Measurements from ENCODE around the gene NELL1.
"Not testable (repeated sequence)": the region's sequence is repeated elsewhere in the genome, so short reads cannot be mapped to it uniquely, and the experiment has no call there.

The NELL1 gene

GRCh38 chr11:20762980-20763379, 93.6 kb downstream of the NELL1 start:
- no peak for DNase-seq (ENCODE audit: low read depth in 2 of 2)

DNA sequence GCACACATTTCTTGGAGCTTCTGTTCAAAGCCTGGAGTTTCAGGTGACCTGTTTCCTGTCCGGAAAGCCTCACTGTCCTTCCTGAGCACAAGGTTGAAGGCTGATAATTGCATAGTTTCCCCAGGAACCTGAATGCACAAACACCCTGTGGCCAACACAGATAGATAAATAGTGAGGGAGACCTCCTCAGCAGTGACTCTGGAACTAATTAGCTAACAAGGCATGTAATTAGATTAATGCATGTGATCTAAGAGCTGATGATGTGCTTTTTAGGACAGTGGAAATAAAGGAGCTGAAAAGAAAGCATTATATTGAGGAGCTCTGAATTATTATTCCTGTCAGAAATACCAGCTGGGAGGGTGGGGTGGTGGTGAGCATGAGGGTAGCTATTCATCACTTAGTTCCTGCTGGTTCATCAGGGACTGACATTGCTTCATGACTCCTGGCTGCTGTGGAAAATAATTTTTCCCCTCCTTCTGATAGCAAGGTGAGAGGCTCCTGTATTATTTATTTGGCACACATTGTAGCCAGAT, 101.1 kb downstream of the NELL1 start:
- DNase-seq (ENCODE audit: low read depth in 2 of 2): no peak

DNA sequence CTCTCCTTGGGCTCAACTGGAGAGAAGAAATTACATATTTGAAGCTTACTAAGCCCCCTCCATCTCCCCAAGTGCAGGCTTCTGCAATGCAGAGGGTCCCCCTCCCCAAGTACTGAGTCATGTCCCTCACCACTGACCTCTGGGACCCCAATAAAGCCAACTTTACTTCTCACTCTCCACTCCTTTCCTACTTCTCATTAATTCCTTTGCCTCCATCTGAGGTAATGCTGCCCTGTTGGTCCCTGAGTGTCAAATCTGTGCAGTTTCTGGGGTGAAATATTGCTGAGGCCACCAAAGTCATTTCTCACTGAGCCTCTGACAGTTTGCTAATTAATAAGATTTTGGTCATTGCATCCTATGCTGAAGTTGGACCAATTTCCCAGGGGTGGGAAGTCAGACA, 101.6 kb downstream of the NELL1 start:
- DNase-seq (ENCODE audit: low read depth in 2 of 2): no peak

DNA sequence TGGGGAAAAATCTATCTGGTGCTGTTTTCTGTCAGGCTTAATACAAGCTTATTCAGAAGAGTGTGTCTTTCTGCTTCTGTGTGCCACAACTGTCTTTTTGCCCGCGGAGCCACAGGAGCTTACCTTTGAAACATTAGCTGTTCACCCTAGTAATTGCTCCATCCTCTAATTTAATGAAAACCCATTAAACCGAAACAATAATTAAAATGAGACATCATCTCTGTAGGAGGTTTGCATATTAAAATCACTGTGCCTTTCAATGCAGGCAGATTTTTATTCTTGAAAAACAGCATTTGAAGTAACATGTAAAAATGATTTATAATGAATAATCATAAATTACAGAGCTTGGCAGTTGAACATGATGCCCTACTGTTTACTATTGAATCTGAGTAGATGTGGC, 102.3 kb downstream of the NELL1 start:
- DNase-seq (ENCODE audit: low read depth in 2 of 2): no peak

DNA sequence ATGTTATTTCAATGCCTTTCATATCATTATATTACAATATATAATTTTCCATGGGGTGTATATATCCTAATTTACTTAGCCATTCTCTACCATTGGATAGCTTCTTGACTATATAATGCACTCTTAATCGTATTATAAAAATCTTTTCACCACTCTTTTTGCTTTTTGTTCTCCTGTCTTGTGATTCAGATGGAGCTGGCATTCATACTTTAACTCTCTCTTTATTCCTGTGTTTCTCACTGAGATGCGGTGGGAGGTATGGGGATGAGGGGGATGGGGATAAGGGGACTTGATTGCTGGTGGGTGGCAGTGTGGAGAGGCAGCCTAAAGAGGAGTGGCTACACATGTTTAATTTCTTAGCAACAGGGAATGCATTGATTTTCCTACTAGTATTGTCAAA, 105.9 kb downstream of the NELL1 start:
- no peak for DNase-seq (ENCODE audit: low read depth in 2 of 2)

DNA sequence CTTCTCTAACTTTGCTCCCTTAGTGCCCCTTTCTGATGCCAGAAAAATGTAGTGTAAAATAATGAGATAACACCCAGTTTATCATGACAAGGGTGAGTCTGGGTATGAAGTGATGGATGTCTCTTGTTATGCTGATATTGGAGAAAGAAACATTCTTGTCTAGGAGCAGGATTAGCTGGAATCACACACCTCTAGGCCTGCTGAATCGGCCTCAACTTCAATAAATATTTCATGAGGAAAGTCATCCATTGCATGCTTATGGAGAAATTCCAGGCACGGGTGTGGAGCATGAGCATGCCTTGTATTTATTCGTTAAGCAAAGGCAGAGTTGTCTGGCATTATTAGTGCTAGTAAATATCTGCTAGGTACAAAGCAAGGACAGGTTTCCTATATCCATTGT, 113.4 kb downstream of the NELL1 start:
- DNase-seq (ENCODE audit: low read depth in 2 of 2): no peak

DNA sequence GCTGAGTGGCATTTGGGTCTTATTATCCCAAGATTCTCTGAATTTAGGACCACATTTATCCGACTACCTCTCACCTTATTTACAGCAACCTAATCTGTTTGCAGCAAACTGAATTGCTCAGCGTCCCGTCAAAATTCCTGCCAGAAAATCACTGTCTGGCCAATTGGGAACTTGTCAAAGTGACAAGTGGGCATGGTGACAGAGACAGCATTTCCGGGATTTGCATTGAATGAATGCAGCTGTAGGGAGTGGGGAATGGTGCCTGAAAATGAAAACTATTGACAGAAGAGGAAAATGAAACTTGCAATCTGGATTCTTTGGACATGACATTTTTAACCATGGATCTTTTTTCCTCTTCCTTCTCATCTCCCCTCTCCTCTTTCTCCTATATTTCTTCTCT, 113.8 kb downstream of the NELL1 start:
- DNase-seq (ENCODE audit: low read depth in 2 of 2): no peak

DNA sequence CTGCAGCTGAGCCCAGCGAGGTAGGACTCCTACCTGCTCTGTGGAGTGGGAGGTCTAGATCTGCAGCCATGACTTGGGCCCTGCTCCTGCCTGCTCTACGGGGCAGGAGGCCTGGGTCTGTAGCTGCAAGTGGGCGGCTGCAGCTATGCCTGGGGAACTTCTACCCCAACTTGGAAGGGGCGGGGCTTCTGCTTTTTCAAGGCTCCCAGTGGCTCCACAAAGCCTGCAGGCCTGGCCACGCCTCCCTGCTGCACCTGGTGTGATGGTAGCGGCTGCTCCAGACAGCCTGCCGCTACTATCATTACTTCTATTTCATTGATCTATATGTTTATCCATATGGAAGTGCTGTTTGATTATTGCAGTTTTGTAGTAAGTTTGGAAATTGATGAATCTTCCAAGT, 121.2 kb downstream of the NELL1 start:
- no peak for DNase-seq (ENCODE audit: low read depth in 2 of 2)

DNA sequence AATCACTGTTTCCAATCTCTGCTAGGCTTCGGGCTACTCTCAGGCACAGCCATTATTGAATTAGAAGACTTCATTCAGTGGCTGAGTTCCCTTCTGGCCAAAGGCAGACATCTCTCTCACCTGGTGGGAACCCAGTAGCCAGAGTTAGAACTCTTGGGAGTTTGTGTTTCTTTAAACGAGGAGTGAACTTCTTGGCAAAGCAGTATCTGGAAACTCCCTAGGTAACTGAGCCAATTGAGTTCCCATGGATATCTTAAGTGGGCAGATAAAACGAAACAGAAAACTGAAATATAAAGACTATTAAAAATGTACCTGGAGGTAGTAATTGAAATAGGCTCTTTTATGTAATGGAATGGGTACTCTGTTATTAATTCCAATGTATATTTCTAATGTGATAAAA, 125.6 kb downstream of the NELL1 start:
- DNase-seq (ENCODE audit: low read depth in 2 of 2): no peak

DNA sequence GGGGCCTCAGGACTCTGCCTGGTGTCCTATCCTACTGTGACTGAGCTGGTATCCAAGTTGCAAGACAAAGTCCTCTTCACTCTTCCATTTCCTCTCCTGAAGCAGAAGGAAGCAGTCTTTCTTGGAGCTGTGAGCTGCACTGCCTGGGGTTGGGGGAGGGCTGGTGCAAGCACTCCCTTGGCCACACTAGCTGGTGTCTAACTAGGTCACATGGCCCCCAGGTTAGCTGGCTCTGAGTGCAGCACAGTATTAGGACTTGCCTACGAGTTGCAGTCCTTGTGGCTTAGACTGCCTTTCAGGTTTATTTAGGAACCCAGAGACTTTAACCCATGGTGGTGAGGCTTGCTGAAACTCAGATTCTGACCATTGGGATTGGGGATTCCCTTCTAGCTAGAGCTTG, 138.9 kb downstream of the NELL1 start:
- no peak for DNase-seq (ENCODE audit: low read depth in 2 of 2)

- no peak for DNase-seq (ENCODE audit: low read depth in 2 of 2)
Observed at GRCh38 chr11:20821046-20821445, 151.7 kb downstream of the NELL1 start.

- no peak for DNase-seq (ENCODE audit: low read depth in 2 of 2)
Observed at GRCh38 chr11:20821470-20821869, 152.1 kb downstream of the NELL1 start.

DNA sequence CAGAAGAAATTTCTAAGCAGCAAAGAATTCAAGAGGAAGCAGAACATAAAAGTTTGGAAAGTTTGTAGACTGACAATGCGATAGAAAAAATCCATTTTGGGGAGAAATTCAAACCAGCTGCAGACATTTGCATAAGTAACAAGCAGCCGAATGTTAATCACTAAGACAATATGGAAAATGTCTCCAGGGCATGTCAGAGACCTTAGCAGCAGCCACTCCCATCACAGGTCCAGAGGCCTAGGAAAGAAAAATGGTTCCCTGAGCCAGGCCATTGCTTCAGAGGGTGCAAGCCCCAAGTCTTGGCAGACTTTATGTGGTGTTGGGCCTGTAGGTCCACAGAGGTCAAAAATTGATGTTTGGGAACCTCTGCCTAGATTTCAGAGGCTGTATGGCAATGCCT, 155.4 kb downstream of the NELL1 start:
- DNase-seq (ENCODE audit: low read depth in 2 of 2): no peak

DNA sequence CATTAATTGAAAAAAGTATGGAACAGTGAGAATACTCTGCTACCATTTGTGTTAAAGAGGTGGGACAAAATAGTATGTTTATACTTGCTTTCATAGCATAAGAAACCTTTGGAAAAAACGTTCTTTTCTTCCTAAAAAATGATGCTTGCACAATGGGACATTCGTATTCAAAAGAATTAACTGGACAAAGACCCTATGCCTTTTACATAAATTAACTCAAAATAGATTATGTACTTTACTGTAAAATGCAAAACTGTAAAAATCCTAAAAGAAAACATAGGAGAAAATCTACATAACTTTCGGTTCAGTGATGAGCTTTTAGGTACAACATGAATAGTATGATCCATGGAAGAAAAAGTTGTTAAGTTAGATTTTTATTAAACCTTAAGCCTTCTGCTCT, 166.2 kb downstream of the NELL1 start:
- DNase-seq (ENCODE audit: low read depth in 2 of 2): no peak

- no peak for DNase-seq (ENCODE audit: low read depth in 2 of 2)
Observed at GRCh38 chr11:20839231-20839630, 169.8 kb downstream of the NELL1 start.

DNA sequence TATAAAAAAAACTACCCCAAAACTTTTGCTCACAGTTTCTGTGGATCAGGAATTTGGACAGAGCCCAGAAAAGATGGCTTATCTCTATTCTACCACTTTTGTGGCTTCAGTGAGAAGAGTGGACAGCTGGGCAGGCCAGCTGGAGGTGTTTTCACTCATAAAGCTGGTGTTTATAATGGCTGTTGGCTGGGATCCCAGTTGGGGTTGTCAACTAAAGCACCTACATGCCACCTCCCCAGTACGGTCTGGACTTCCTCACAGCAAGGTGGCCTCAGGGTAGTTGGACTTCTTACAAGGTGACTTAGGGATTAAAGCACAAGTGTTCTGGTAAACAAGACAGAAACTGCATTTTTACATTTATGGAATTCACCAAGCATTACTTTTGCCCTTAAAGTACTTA, 171.0 kb downstream of the NELL1 start:
- DNase-seq (ENCODE audit: low read depth in 2 of 2): no peak

DNA sequence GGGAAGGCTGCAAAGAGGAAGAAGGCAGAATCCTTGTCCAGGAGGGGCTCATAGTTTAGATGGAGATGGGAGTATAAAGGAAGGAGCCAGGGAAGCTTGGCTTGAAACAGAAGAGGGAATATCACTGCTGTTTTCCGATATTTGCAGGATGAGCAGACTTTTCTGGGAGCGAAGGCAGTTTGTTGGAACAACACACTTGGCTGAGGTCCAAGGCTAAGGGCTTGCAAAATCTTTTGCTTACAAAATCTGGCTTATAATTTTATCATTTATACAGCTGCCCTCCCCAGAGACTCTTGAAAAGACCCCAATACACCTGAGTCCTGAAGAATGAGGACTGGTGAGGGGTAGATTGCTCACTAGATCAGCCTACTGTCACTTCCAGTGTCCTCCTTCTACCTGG, 174.8 kb downstream of the NELL1 start:
- DNase-seq (ENCODE audit: low read depth in 2 of 2): no peak

GRCh38 chr11:20844630-20845029, 175.2 kb downstream of the NELL1 start:
- DNase-seq (ENCODE audit: low read depth in 2 of 2): no peak

DNA sequence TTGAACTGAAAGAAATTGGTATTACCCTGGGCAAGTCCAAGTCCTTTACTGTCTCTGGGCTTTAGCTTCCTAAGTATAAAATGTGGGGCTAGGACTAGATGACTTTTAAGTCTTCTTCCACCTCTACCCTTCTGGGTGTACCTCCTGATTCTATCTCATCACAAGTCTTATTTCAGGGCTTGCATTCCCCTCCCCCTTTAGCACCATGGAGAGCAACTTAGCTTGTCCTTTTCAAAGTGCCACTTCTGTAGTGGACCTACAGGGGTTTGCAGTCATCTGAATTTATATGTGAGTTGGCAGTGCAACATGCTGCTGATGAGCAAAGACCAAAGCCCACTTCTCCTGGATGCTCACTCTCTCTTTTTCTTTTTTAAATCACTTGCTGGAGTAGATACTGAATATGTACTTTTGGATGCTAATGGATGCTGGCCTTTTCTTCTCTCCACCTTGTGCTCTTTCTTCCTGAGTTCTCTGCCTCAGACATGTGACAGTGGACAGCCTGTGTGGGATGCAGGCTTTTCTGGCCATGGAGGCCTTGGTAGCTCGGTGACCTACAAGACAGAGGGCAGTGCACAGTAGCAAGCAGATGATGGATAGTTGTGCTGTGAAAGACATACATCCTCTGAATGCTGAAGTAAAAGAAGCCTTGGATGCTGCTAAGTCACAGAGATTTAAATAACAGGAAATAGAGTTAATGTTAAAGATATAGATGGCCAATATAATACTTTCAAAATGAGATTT, 185.0 kb downstream of the NELL1 start:
- DNase-seq (ENCODE audit: low read depth in 2 of 2): no peak

GRCh38 chr11:20861322-20861721, 191.9 kb downstream of the NELL1 start:
- no peak for DNase-seq (ENCODE audit: low read depth in 2 of 2)

DNA sequence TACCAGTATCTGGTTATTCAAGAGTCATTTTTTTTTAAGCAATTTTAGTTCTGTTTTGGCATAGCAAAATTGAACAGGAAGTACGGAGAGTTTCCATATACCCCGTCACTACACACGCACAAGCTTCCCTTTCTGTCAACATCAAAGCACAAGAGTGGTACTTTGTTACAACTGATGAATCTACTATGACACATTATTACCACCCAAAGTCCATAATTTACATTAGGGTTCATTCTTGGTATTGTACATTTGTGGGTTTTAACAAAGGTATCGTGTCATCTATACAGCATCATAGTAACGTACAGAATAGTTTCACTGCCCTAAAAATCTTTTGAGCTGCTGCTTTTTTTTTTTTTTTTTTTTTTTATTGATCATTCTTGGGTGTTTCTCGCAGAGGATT, 192.9 kb downstream of the NELL1 start:
- DNase-seq (ENCODE audit: low read depth in 2 of 2): not testable (repeated sequence)

GRCh38 chr11:20864628-20865027, 195.2 kb downstream of the NELL1 start:
- no peak for DNase-seq (ENCODE audit: low read depth in 2 of 2)

DNA sequence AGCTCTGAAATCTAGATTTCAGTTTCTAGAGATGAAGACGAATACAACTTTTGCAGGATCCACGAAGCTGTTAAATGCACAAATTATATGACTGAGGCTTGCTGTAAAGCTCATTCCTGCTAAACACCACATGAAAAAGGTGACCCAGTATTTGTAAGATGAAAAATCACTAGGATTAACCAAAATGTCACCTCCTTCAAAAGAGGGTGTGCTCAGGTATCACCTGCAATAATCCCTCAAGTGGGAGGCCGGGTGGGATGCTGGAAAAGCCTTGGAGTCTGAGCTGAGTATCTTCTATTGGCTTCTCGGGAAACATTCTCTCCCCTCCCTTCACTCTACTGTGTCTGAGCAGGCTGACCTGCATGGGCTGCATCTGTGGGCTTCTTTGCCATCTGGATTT, 195.8 kb downstream of the NELL1 start:
- no peak for DNase-seq (ENCODE audit: low read depth in 2 of 2)

- DNase-seq (ENCODE audit: low read depth in 2 of 2): no peak
Observed at GRCh38 chr11:20869123-20869522, 199.7 kb downstream of the NELL1 start.
